GM10248 (cell line): ENCODE measurements around the gene CLMN.

ENCODE experiments used
- CTCF ChIA-PET: fragments of 300-600 bp; sonication (Branson Sonifier 250); formaldehyde crosslinking; extraction: SDS; loops from one replicate; lab custom pipeline; 2021; ENCODE audit warnings: antibody characterized with exemption; lab: Yijun Ruan, JAX
- POLR2A ChIA-PET: fragments of 350-650 bp; sonication (Branson Sonifier 250); formaldehyde crosslinking; extraction: SDS; loops from one replicate; lab custom pipeline; 2020; ENCODE audit warnings: antibody characterized with exemption; lab: Yijun Ruan, JAX
- DNase-seq: peaks from one replicate; pipeline ENCODE4 v3.0.0; 2012; ENCODE audit errors: extremely low spot score
- CTCF ChIP-seq: IDR thresholded peaks from 2 replicates; pipeline ENCODE4 v1.5.1; 2012; ENCODE audit warnings: mild to moderate bottlenecking, low read depth; ENCODE audit errors: extremely low read depth, missing control alignments, control extremely low read depth

CLMN gene

GRCh38 chr14:95281560-95282176, 38.0 kb downstream of the CLMN start:
- TF ChIP-seq CTCF, result no peak
- POLR2A ChIA-PET, result no interaction called here
- CTCF ChIA-PET, result no interaction called here
- DNase-seq, result no peak

- CTCF ChIA-PET, result no interaction called here
- POLR2A ChIA-PET, result no interaction called here
- no peak for DNase-seq
- no peak for TF ChIP-seq CTCF
Observed at GRCh38 chr14:95275494-95275893, 44.2 kb downstream of the CLMN start.

GRCh38 chr14:95274874-95275273, 44.8 kb downstream of the CLMN start:
- TF ChIP-seq CTCF, result no peak
- ChIA-PET CTCF (no interaction called here), POLR2A (no interaction called here)
- no peak for DNase-seq

- POLR2A ChIA-PET, result no interaction called here
- TF ChIP-seq CTCF, result no peak
- CTCF ChIA-PET, result no interaction called here
- DNase-seq, result no peak
Observed at GRCh38 chr14:95274279-95274678, 45.4 kb downstream of the CLMN start.

DNA sequence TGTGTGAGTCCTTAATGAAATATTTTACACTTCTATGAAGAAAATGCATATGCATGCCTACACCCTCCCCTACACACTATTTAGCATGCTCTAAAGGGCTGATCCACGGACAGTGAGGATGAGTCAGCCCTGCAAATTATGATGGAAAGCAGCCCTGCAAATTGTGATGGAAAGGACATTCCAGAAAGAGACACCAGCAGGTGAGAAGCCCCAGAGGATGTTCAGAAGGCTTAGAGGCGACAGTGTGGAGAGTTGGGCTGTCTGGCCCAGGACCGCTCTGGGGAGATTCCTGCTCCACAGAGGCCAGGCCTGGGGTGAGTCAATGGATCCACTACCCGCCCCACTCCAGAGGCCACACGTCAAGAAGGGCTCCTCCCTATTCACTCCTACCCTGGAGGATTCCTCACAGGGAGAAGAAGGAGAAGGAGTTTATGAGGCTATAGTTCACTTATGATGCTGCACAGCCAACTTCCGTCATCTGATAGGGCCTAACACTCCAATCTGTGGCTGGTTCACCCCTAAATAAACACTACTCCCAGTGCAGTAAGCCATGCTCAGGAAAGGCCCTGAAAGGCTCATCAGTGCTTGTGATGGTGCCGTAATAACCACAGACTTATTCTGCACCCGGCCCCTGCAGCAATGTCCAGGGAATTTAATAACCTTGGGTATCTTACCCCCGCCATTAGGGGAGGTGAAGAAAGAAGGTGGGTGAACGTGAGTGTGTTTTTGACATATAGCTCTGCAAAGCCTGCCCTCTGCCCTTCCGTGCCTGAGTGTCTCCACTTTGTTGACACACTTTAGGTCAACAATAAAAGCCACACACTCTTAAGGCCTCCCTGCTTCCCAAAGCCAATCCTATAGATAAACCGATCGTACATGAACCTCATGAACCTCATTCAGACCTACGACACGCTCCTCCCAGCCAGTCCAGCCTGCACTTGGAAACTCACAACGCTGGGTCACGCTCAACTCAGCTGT, 46.4 kb downstream of the CLMN start:
- TF ChIP-seq CTCF, result no peak
- POLR2A ChIA-PET, result no interaction called here
- CTCF ChIA-PET, result interaction anchor here (0.5 kb wide), 1 partner anchor 21 kb away, joined by 3 read pairs; no protein-coding TSS in a partner anchor
- DNase-seq, result no peak

DNA sequence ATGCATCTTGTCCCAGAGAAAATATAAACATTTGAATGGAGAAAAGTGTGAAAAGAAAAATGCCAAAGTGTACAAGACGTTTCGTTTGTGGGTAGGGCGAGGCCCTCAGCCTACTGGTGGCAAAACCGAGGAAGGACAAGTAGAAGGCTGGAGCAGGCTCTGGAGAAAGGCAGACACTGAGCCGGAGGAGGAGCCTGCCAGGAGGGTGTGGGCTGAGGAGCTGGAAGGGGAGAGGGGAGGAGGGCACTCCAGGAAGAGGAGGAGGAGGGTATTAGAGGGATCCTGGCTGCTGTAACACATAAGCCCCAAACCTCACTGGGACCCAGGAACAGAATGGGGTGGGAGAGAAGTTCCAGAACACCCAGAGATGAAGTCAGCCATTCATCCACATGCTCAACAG, 47.7 kb downstream of the CLMN start:
- DNase-seq, result no peak
- ChIA-PET POLR2A (no interaction called here), CTCF (no interaction called here)
- no peak for TF ChIP-seq CTCF
